ENCODE measurements around the gene TRIM66.

GRCh38 chr11:8704136-8704535 is 21.7 kb upstream of the TRIM66 start:
- no peak for TF ChIP-seq CTCF (conservative IDR thresholded peaks at IDR 0.05; ENCODE audit: low read depth in 2 of 2)
- no peak for TF ChIP-seq EZH2 (IDR thresholded peaks at IDR 0.05; ENCODE audit: low read depth, unreplicated experiment)
- no peak for TF ChIP-seq EZH2phosphoT487 (IDR thresholded peaks at IDR 0.05; ENCODE audit: unreplicated experiment)
- no peak for TF ChIP-seq ZNF114 (CRISPR knock-in tag; IDR thresholded peaks at IDR 0.05)
- no peak for TF ChIP-seq POLR2AphosphoS5 (IDR thresholded peaks at IDR 0.05; ENCODE audit: low read depth)
- no peak for TF ChIP-seq JUNB (IDR thresholded peaks at IDR 0.05; ENCODE audit: unreplicated experiment)
- TF ChIP-seq, protein P1, sequence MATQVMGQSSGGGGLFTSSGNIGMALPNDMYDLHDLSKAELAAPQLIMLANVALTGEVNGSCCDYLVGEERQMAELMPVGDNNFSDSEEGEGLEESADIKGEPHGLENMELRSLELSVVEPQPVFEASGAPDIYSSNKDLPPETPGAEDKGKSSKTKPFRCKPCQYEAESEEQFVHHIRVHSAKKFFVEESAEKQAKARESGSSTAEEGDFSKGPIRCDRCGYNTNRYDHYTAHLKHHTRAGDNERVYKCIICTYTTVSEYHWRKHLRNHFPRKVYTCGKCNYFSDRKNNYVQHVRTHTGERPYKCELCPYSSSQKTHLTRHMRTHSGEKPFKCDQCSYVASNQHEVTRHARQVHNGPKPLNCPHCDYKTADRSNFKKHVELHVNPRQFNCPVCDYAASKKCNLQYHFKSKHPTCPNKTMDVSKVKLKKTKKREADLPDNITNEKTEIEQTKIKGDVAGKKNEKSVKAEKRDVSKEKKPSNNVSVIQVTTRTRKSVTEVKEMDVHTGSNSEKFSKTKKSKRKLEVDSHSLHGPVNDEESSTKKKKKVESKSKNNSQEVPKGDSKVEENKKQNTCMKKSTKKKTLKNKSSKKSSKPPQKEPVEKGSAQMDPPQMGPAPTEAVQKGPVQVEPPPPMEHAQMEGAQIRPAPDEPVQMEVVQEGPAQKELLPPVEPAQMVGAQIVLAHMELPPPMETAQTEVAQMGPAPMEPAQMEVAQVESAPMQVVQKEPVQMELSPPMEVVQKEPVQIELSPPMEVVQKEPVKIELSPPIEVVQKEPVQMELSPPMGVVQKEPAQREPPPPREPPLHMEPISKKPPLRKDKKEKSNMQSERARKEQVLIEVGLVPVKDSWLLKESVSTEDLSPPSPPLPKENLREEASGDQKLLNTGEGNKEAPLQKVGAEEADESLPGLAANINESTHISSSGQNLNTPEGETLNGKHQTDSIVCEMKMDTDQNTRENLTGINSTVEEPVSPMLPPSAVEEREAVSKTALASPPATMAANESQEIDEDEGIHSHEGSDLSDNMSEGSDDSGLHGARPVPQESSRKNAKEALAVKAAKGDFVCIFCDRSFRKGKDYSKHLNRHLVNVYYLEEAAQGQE (IDR thresholded peaks at IDR 0.05; ENCODE audit: unreplicated experiment) = no peak
- no peak for TF ChIP-seq STAT1 (IDR thresholded peaks at IDR 0.05; ENCODE audit: unreplicated experiment)
- no peak for TF ChIP-seq CREB1 (CRISPR knock-in tag; IDR thresholded peaks at IDR 0.05; ENCODE audit: low read depth)
- TF ChIP-seq ZNF331 (CRISPR knock-in tag; IDR thresholded peaks at IDR 0.05; ENCODE audit: low read depth) = no peak
- no peak for TF ChIP-seq ETS1 (IDR thresholded peaks at IDR 0.05)
- TF ChIP-seq NANOG (IDR thresholded peaks at IDR 0.05; ENCODE audit: borderline replicate concordance) = no peak
